GM12878 (cell line): ENCODE results near the gene EP400. TPM values are rescaled to one million over a fixed set of nuclear protein-coding genes. Genes with fewer than 3 reads are reported as not detected.

Experiments
- ATAC-seq: fragments of 200-7000 bp; cut with Tn5 transposase; 3 replicates; pipeline ENCODE4 v1.9.1; 2020; ENCODE audit warnings: mild to moderate bottlenecking, moderate library complexity
- BruUV-seq: library from RNA; stranded (reverse); fragments of 400-500 nt; replicated peaks from 2 replicates; lab custom pipeline; 2021; lab: Mats Ljungman, UMichigan
- CTCF ChIA-PET: fragments of 300-600 bp; sonication (Branson Sonifier 250); formaldehyde crosslinking; extraction: SDS; loops from one replicate; lab custom pipeline; 2021; ENCODE audit warnings: inconsistent platforms; lab: Yijun Ruan, JAX
- POLR2A ChIA-PET: fragments of 350-600 bp; formaldehyde crosslinking; extraction: SDS; loops from one replicate; lab custom pipeline; 2021; ENCODE audit warnings: inconsistent platforms; lab: Charles Lee
- RAD21 ChIA-PET: fragments of 300-600 bp; sonication (Branson Sonifier 250); formaldehyde crosslinking; loops from one replicate; lab custom pipeline; 2023; ENCODE audit warnings: antibody characterized with exemption; ENCODE audit not compliant: unreplicated experiment; lab: Charles Lee
- SMC1A ChIA-PET: fragments of 300-600 bp; sonication (Branson Sonifier 250); formaldehyde crosslinking; loops from one replicate; lab custom pipeline; 2023; ENCODE audit not compliant: unreplicated experiment, uncharacterized antibody; lab: Charles Lee
- DNase-seq: peaks from one replicate; pipeline ENCODE4 v3.0.0-alpha.2; 2011; ENCODE audit warnings: low read depth, low spot score
- FAIRE-seq: peaks from 3 replicates; lab custom pipeline; 2011; peaks lifted over from hg19 to GRCh38; lab: Jason Lieb, UNC
- H2AFZ ChIP-seq: 2 replicates; pipeline ENCODE4 v1.6.0; 2011; ENCODE audit warnings: low read depth, low read length, control low read depth; ENCODE audit not compliant: control insufficient read depth
- H3K27ac ChIP-seq: 2 replicates; pipeline ENCODE4 v1.5.1; 2011; ENCODE audit warnings: control low read depth; ENCODE audit not compliant: control insufficient read depth, insufficient read depth
- H3K27me3 ChIP-seq, 2 experiments: replicated peaks in 1 of 2; 2 replicates each; pipeline versions ENCODE4 v1.6.0 to v1.6.1; 2011; ENCODE audit warnings: low read length in 1 of 2; ENCODE audit not compliant: control insufficient read depth in 2 of 2, insufficient read depth in 2 of 2
- H3K36me3 ChIP-seq, 2 experiments: 2 replicates each; pipeline ENCODE4 v1.5.1; 2011; ENCODE audit warnings: low read length in 1 of 2; ENCODE audit not compliant: control insufficient read depth in 2 of 2, insufficient read depth in 2 of 2
- H3K4me1 ChIP-seq: 2 replicates; pipeline ENCODE4 v1.6.1; 2011; ENCODE audit warnings: mild to moderate bottlenecking, low read length, moderate library complexity, mixed read lengths; ENCODE audit not compliant: control insufficient read depth, insufficient read depth
- H3K4me2 ChIP-seq: 2 replicates; pipeline ENCODE4 v1.6.0; 2011; ENCODE audit warnings: control low read depth; ENCODE audit not compliant: control insufficient read depth, insufficient read depth
- H3K4me3 ChIP-seq: fragments of 200-600 bp; sonication (generic); 2 replicates; pipeline ENCODE4 v1.5.1; 2016
- H3K79me2 ChIP-seq: 2 replicates; pipeline ENCODE4 v1.6.0; 2011; ENCODE audit warnings: low read length; ENCODE audit not compliant: control insufficient read depth, insufficient read depth
- H3K9ac ChIP-seq: 2 replicates; pipeline ENCODE4 v1.8.0; 2011; ENCODE audit warnings: low read length, control low read depth, mixed read lengths; ENCODE audit not compliant: control insufficient read depth, insufficient read depth
- H3K9me3 ChIP-seq: replicated peaks from 3 replicates; pipeline ENCODE4 v1.5.1; 2011; ENCODE audit warnings: mild to moderate bottlenecking, low read length; ENCODE audit not compliant: control insufficient read depth, insufficient read depth
- H4K20me1 ChIP-seq: 2 replicates; pipeline ENCODE4 v1.6.0; 2011; ENCODE audit not compliant: control insufficient read depth, insufficient read depth
- CBFB ChIP-seq: IDR thresholded peaks from 2 replicates; pipeline ENCODE4 v1.6.1; 2016; ENCODE audit warnings: antibody characterized with exemption, low read depth
- CBX5 ChIP-seq: sonication (generic); IDR thresholded peaks from 2 replicates; pipeline ENCODE4 v1.6.1; 2016; ENCODE audit warnings: low read depth, moderate library complexity, mild to moderate bottlenecking, inconsistent platforms
- CREM ChIP-seq: IDR thresholded peaks from 2 replicates; pipeline ENCODE4 v1.6.1; 2014; ENCODE audit warnings: antibody characterized with exemption, low read depth
- ESRRA ChIP-seq: IDR thresholded peaks from 2 replicates; pipeline ENCODE4 v1.6.1; 2012; ENCODE audit warnings: mild to moderate bottlenecking, low read length, improper control_type of control experiment
- PML ChIP-seq: IDR thresholded peaks from 2 replicates; pipeline ENCODE4 v1.6.1; 2012; ENCODE audit warnings: low read length, inconsistent platforms
- SIX5 ChIP-seq: IDR thresholded peaks from 2 replicates; pipeline ENCODE4 v1.6.1; 2011; ENCODE audit warnings: mild to moderate bottlenecking, low read depth, low read length, moderate library complexity; ENCODE audit not compliant: severe bottlenecking
- SMARCA5 ChIP-seq: fragments of 450-650 bp; IDR thresholded peaks from 2 replicates; pipeline ENCODE4 v1.6.1; 2017; ENCODE audit warnings: mild to moderate bottlenecking
- TAF1 ChIP-seq: IDR thresholded peaks from 2 replicates; pipeline ENCODE4 v1.6.1; 2011; ENCODE audit warnings: mild to moderate bottlenecking, low read depth, low read length, borderline replicate concordance
- ZNF274 ChIP-seq: IDR thresholded peaks from one replicate; pipeline ENCODE4 v1.8.0; 2011; ENCODE audit not compliant: insufficient read length, insufficient read depth
- WGBS: methylation state at CpG from one replicate; pipeline ENCODE4 v1.1.6; 2016; ENCODE audit warnings: low lambda C conversion rate; ENCODE audit not compliant: insufficient replicate concordance, insufficient coverage; ENCODE audit errors: missing lambda C conversion rate; 5-methylcytosine and 5-hydroxymethylcytosine counted together
- in situ Hi-C: fragments of 300-500 bp; cut with MboI; formaldehyde crosslinking; loops from 9 replicates; pipeline ENCODE4 v1.14.3; 2018; ENCODE audit warnings: mixed read lengths
- intact Hi-C: fragments of 100-400 bp; cut with micrococcal nuclease; formaldehyde crosslinking; loops from one replicate; pipeline ENCODE4 v1.14.2; 2022; ENCODE audit not compliant: unreplicated experiment
- polyA plus RNA-seq, 11 experiments: library from polyadenylated mRNA; depleted of rRNA in 4 of 11; unstranded in 6 of 11; stranded (reverse) in 5 of 11; fragments of >200 nt; fragmentation: Nextera tagmentation in 4 of 11; fragmentation: Illumina TruSeq in 1 of 11; extraction: Ambion mirVana in 4 of 11; extraction: Trizol in 1 of 11; gene quantifications; 1 replicate in 1 of 11; 2 replicates in 10 of 11; pipeline versions ENCODE4 v1.2.1 to v1.2.3, GENCODE V29; 2011 to 2016; ENCODE audit warnings: inconsistent platforms in 2 of 11, missing spikeins in 2 of 11, low read depth in 1 of 11
- total RNA-seq, 4 experiments: library from RNA; depleted of rRNA in 3 of 4; stranded (reverse); fragments of >200 nt in 3 of 4; fragmentation: Illumina TruSeq in 1 of 4; extraction: Trizol in 1 of 4; gene quantifications; 2 replicates each; pipeline versions ENCODE4 v1.2.1 to v1.2.3, GENCODE V29; 2013 to 2021
- TF ChIP-seq, protein P1 (sequence below): fragments of 450-650 bp; IDR thresholded peaks from 2 replicates; pipeline ENCODE4 v1.6.1; 2017; ENCODE audit warnings: mild to moderate bottlenecking, moderate library complexity
- TF ChIP-seq, protein P2 (sequence below): fragments of 450-650 bp; formaldehyde crosslinking; IDR thresholded peaks from 2 replicates; pipeline ENCODE4 v1.4.0; 2020; ENCODE audit warnings: mild to moderate bottlenecking, moderate library complexity

EP400 gene
- total and polyA plus RNA-seq, 10 of the 15 experiments (the other 5 are each of a cell fraction or from before 2014, with no cell fraction given), result 3.8 to 44.2 (median 8.4) TPM

DNA sequence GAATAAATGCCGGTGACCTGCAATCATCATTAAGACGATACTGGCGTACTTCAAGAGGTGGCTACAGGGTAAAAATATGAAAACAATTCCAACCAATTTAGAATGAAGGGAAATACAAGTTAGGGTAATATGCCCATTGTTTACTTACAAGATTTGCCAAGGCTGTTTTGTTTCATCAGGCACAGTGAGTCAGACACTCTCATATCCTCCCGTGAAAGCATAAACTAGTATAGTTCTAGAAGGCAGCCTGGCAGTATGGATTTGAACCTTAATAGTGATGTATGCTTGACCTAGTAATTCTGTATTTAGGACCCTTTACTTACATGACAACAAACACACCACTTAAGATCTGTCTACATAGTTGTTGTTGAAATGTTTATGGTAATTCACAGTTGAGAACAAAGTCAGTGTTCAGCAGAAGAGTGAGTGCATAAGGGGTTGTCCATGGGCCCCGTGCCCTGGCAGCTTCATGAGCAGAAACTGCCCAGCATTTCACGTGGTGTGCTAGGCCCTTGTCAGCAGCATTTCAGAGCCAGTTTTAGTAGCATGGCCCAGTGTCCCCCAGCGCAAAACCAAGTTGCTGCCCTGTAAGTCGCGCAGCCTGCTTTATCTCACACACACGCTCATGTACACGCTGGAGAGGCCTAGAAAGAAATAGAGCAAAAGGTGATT lies 80.8 kb downstream of the EP400 start:
- TF ChIP-seq PML, result no peak
- TF ChIP-seq SIX5, result no peak
- no peak for TF ChIP-seq SMARCA5
- TF ChIP-seq, protein P1, sequence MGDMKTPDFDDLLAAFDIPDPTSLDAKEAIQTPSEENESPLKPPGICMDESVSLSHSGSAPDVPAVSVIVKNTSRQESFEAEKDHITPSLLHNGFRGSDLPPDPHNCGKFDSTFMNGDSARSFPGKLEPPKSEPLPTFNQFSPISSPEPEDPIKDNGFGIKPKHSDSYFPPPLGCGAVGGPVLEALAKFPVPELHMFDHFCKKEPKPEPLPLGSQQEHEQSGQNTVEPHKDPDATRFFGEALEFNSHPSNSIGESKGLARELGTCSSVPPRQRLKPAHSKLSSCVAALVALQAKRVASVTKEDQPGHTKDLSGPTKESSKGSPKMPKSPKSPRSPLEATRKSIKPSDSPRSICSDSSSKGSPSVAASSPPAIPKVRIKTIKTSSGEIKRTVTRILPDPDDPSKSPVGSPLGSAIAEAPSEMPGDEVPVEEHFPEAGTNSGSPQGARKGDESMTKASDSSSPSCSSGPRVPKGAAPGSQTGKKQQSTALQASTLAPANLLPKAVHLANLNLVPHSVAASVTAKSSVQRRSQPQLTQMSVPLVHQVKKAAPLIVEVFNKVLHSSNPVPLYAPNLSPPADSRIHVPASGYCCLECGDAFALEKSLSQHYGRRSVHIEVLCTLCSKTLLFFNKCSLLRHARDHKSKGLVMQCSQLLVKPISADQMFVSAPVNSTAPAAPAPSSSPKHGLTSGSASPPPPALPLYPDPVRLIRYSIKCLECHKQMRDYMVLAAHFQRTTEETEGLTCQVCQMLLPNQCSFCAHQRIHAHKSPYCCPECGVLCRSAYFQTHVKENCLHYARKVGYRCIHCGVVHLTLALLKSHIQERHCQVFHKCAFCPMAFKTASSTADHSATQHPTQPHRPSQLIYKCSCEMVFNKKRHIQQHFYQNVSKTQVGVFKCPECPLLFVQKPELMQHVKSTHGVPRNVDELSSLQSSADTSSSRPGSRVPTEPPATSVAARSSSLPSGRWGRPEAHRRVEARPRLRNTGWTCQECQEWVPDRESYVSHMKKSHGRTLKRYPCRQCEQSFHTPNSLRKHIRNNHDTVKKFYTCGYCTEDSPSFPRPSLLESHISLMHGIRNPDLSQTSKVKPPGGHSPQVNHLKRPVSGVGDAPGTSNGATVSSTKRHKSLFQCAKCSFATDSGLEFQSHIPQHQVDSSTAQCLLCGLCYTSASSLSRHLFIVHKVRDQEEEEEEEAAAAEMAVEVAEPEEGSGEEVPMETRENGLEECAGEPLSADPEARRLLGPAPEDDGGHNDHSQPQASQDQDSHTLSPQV, result no peak
- TF ChIP-seq, protein P2, sequence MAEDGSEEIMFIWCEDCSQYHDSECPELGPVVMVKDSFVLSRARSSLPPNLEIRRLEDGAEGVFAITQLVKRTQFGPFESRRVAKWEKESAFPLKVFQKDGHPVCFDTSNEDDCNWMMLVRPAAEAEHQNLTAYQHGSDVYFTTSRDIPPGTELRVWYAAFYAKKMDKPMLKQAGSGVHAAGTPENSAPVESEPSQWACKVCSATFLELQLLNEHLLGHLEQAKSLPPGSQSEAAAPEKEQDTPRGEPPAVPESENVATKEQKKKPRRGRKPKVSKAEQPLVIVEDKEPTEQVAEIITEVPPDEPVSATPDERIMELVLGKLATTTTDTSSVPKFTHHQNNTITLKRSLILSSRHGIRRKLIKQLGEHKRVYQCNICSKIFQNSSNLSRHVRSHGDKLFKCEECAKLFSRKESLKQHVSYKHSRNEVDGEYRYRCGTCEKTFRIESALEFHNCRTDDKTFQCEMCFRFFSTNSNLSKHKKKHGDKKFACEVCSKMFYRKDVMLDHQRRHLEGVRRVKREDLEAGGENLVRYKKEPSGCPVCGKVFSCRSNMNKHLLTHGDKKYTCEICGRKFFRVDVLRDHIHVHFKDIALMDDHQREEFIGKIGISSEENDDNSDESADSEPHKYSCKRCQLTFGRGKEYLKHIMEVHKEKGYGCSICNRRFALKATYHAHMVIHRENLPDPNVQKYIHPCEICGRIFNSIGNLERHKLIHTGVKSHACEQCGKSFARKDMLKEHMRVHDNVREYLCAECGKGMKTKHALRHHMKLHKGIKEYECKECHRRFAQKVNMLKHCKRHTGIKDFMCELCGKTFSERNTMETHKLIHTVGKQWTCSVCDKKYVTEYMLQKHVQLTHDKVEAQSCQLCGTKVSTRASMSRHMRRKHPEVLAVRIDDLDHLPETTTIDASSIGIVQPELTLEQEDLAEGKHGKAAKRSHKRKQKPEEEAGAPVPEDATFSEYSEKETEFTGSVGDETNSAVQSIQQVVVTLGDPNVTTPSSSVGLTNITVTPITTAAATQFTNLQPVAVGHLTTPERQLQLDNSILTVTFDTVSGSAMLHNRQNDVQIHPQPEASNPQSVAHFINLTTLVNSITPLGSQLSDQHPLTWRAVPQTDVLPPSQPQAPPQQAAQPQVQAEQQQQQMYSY (CRISPR knock-in tag), result no peak
- TF ChIP-seq TAF1, result no peak
- TF ChIP-seq CREM, result no peak
- TF ChIP-seq ESRRA, result no peak
- no peak for TF ChIP-seq CBX5
- no peak for TF ChIP-seq ZNF274
- TF ChIP-seq CBFB, result no peak
- no peaks in the 10 kb centered on the region for H3K79me2 ChIP-seq
- RAD21 ChIA-PET, result no interaction called here
- no peak overlapping the region for H3K27ac ChIP-seq
- H2AFZ ChIP-seq, result no peak overlapping the region
- FAIRE-seq (no peak), ATAC-seq (no peak), DNase-seq (no peak)
- peaks cover 30 to 36% of the 10 kb centered on the region in 2 experiments for H3K36me3 ChIP-seq
- H3K4me1 ChIP-seq, result no peaks in the 10 kb centered on the region
- CTCF ChIA-PET, result no interaction called here
- SMC1A ChIA-PET, result no interaction called here
- POLR2A ChIA-PET, result no interaction called here
- no peak overlapping the region for H3K4me3 ChIP-seq
- H4K20me1 ChIP-seq, result no peaks in the 10 kb centered on the region; the same call in 1 of the 2 replicates
- intact Hi-C loops (no loop called here), in situ Hi-C loops (no loop called here)
- no peak overlapping the region for H3K4me2 ChIP-seq
- no peaks in the 10 kb centered on the region for H3K27me3 ChIP-seq
- no peak overlapping the region for H3K9ac ChIP-seq
- BruUV-seq, result no TSS peak
- WGBS, result 98% methylated on average over 11 of the region's 11 CpGs
- H3K9me3 ChIP-seq, result no peaks in the 10 kb centered on the region
